Measurements from ENCODE around the gene CCDC33.

- TF ChIP-seq CTCF (IDR thresholded peaks at IDR 0.05; ENCODE audit: low read length) = no peak
- no peak for TF ChIP-seq EZH2 (optimal IDR thresholded peaks at IDR 0.05; ENCODE audit: low read depth, low read length)
Measured at GRCh38 chr15:74257105-74257504, 21.0 kb downstream of the CCDC33 start.
